HG03066 (cell line): ENCODE measurements around the gene CALML6.
A peak's percentile ranks its signal among the peaks of the same experiment; 100 is the strongest.

Source experiments
- ATAC-seq: cut with Tn5 transposase; IDR thresholded peaks from one replicate; pipeline ENCODE4 v1.9.1; 2021; ENCODE audit warnings: low read depth; ENCODE audit not compliant: unreplicated experiment

CALML6 gene

GRCh38 chr1:1910033-1910465, 5.0 kb upstream of the CALML6 start:
- ATAC-seq: no peak

- no peak for ATAC-seq
Observed at GRCh38 chr1:1910651-1911331, 4.3 kb upstream of the CALML6 start.

- no peak for ATAC-seq
Observed at GRCh38 chr1:1911350-1912041, 3.6 kb upstream of the CALML6 start.

- no peak for ATAC-seq
Observed at GRCh38 chr1:1914101-1914970, 724 bp upstream of the CALML6 start.

- no peak for ATAC-seq
Observed at GRCh38 chr1:1915911-1916840, 1.1 kb downstream of the CALML6 start.

- ATAC-seq: no peak
Observed at GRCh38 chr1:1916851-1917251, 1.8 kb downstream of the CALML6 start.

GRCh38 chr1:1917304-1917976, 2.4 kb downstream of the CALML6 start:
- ATAC-seq: no peak

- no peak for ATAC-seq
Observed at GRCh38 chr1:1917995-1918900, 3.2 kb downstream of the CALML6 start.

GRCh38 chr1:1918901-1919303, 3.8 kb downstream of the CALML6 start, which contains the start of gene TMEM52:
TMEM52 (minus strand) TSS chr1:1919279; CDS start chr1:1919265, 14 bp downstream.
- ATAC-seq: no peak

- ATAC-seq: peak; percentile 79
Observed at GRCh38 chr1:1919304-1920056, 4.4 kb downstream of the CALML6 start.

GRCh38 chr1:1920057-1920607, 5.1 kb downstream of the CALML6 start:
- ATAC-seq: no peak

- ATAC-seq: no peak
Observed at GRCh38 chr1:1920608-1921458, 5.8 kb downstream of the CALML6 start.

GRCh38 chr1:1921459-1921862, 6.4 kb downstream of the CALML6 start:
- ATAC-seq: no peak

- no peak for ATAC-seq
Observed at GRCh38 chr1:1921901-1922701, 7.0 kb downstream of the CALML6 start.

GRCh38 chr1:1922702-1922955, 7.6 kb downstream of the CALML6 start:
- ATAC-seq: no peak
